OCI-LY7 (cell line): Measurements from ENCODE around the gene PARD3B.

Source experiments
- CTCF ChIP-seq: fragments of 200-600 bp; sonication (generic); conservative IDR thresholded peaks from 2 replicates; pipeline ENCODE4 v1.5.1; 2014; ENCODE audit warnings: mild to moderate bottlenecking, antibody characterized with exemption, low read length, moderate library complexity, mixed read lengths
- EZH2phosphoT487 ChIP-seq: fragments of 200-600 bp; sonication (generic); IDR thresholded peaks from 2 replicates; pipeline ENCODE4 v1.6.1; 2018; ENCODE audit warnings: low read depth, borderline replicate concordance, mild to moderate bottlenecking, mixed run types, antibody characterized with exemption, low read length, moderate library complexity, mixed read lengths

- TF ChIP-seq CTCF = no peak
- no peak for TF ChIP-seq EZH2phosphoT487
Observed at GRCh38 chr2:204535356-204535755, 9.9 kb upstream of the PARD3B start.
